ENCODE data around the gene RASSF10.

Gene RASSF10

DNA sequence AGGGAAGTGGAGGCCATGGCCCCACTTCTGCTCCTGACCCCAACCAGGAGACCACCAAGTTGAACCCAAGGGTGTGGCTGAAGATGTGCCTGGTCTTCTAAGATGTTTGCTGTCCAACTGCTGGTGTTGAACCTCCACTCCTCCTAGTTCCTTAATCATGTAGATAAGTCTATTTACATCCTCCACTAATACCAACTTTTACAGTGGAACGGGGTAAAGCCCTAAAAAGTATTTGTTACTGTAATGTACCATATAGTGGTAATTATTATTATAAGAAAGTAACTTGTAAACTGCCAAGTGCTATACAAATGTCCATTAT, 19.0 kb upstream of the RASSF10 start:
- TF ChIP-seq, protein P1, sequence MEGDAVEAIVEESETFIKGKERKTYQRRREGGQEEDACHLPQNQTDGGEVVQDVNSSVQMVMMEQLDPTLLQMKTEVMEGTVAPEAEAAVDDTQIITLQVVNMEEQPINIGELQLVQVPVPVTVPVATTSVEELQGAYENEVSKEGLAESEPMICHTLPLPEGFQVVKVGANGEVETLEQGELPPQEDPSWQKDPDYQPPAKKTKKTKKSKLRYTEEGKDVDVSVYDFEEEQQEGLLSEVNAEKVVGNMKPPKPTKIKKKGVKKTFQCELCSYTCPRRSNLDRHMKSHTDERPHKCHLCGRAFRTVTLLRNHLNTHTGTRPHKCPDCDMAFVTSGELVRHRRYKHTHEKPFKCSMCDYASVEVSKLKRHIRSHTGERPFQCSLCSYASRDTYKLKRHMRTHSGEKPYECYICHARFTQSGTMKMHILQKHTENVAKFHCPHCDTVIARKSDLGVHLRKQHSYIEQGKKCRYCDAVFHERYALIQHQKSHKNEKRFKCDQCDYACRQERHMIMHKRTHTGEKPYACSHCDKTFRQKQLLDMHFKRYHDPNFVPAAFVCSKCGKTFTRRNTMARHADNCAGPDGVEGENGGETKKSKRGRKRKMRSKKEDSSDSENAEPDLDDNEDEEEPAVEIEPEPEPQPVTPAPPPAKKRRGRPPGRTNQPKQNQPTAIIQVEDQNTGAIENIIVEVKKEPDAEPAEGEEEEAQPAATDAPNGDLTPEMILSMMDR (IDR thresholded peaks at IDR 0.05; ENCODE audit: low read depth, low read length): no peak
- in situ Hi-C loops (cut with HindIII; ENCODE audit: low sequenced_read_pairs): no loop called here
- H3K4me3 ChIP-seq (ENCODE audit: low read depth, low read length): no peak overlapping the region
- DNase-seq (ENCODE audit: low read depth, low spot score): no peak

DNA sequence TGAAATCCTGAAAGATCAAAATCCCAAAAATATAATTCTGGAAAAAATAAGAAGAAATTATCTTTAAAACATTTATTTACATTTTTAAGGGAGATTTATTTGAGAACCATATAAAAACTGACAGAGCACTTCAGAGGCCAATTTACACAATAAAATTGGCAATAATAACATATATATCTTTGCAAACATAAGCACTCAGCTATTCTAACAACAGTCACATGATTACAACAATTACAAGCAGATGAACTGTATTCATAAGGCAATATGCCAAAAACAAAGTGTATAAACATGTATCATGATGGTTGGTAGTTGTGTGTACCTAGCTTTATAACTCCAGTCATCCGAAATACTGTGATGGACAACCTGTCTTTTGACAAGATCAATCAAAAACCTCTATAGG, 17.7 kb upstream of the RASSF10 start:
- DNase-seq (ENCODE audit: low read depth, low spot score): no peak
- TF ChIP-seq, protein P1 (IDR thresholded peaks at IDR 0.05; ENCODE audit: low read depth, low read length): no peak
- no peak overlapping the region for H3K4me3 ChIP-seq (ENCODE audit: low read depth, low read length)
- in situ Hi-C loops (cut with HindIII; ENCODE audit: low sequenced_read_pairs): no loop called here

DNA sequence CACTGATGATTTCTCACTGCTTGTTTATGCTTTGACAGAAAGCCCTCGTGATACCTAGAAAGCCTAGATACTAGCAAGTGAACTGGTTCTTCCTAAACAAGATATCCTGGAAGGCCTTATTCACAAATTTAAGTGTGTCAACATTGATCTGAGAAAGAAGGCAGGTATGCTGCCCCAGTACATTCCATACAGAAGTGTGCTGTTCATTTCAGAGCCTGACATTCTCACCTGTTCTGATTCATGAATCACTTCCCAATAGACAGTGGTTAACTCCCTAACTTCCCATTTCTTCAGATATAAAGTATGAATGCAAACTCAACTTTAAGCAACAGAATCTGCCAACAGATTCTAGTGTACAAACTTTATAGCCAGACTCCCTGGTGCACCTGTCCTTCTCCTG, 15.5 kb upstream of the RASSF10 start:
- in situ Hi-C loops (cut with HindIII; ENCODE audit: low sequenced_read_pairs): no loop called here
- TF ChIP-seq, protein P1 (IDR thresholded peaks at IDR 0.05; ENCODE audit: low read depth, low read length): no peak
- DNase-seq (ENCODE audit: low read depth, low spot score): no peak
- H3K4me3 ChIP-seq (ENCODE audit: low read depth, low read length): no peak overlapping the region

- TF ChIP-seq, protein P1 (IDR thresholded peaks at IDR 0.05; ENCODE audit: low read depth, low read length): no peak
- in situ Hi-C loops (cut with HindIII; ENCODE audit: low sequenced_read_pairs): no loop called here
- DNase-seq (ENCODE audit: low read depth, low spot score): no peak
- H3K4me3 ChIP-seq (ENCODE audit: low read depth, low read length): no peak overlapping the region
Measured at GRCh38 chr11:12994476-12994875, 14.6 kb upstream of the RASSF10 start.

GRCh38 chr11:12995188-12995587, 13.9 kb upstream of the RASSF10 start:
- H3K4me3 ChIP-seq (ENCODE audit: low read depth, low read length): no peak overlapping the region
- in situ Hi-C loops (cut with HindIII; ENCODE audit: low sequenced_read_pairs): no loop called here
- TF ChIP-seq, protein P1 (IDR thresholded peaks at IDR 0.05; ENCODE audit: low read depth, low read length): no peak
- no peak for DNase-seq (ENCODE audit: low read depth, low spot score)

GRCh38 chr11:12995823-12996222, 13.3 kb upstream of the RASSF10 start:
- TF ChIP-seq, protein P1 (IDR thresholded peaks at IDR 0.05; ENCODE audit: low read depth, low read length): no peak

DNA sequence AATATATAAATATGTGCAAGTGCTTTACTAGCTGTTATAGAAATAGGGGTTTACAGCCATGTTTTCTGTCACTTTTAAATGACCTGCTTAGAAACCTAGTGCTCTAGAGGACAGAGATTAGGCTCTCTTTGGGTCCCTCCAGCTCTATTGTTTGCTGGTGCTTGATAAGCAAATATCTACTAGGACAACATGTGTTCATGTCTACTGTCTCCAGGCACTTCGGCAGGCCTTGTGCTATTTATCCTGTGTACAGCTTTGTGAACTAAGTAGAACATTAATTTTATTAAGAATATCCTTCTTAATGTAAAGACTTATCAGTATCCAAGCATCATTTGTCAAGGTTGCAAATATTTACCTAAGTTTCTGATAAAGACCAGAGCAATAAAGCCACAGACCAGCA, 11.9 kb upstream of the RASSF10 start:
- TF ChIP-seq, protein P1 (IDR thresholded peaks at IDR 0.05; ENCODE audit: low read depth, low read length): no peak
- in situ Hi-C loops (cut with HindIII; ENCODE audit: low sequenced_read_pairs): no loop called here
- H3K4me3 ChIP-seq (ENCODE audit: low read depth, low read length): no peak overlapping the region
- no peak for DNase-seq (ENCODE audit: low read depth, low spot score)

More at GRCh38 chr11:12995823-12996222, 13.3 kb upstream of the RASSF10 start:
- DNase-seq (ENCODE audit: low read depth, low spot score): no peak
- in situ Hi-C loops (cut with HindIII; ENCODE audit: low sequenced_read_pairs): no loop called here
- no peak overlapping the region for H3K4me3 ChIP-seq (ENCODE audit: low read depth, low read length)

Data from astrocyte of the spinal cord (primary cell).